Sigmoid colon (tissue), 7 donors: ENCODE results near the gene ZNF302. TPM values are rescaled to one million over a fixed set of nuclear protein-coding genes. Genes with fewer than 3 reads are reported as not detected.

Experiments
- DNase-seq: peaks from one replicate; pipeline ENCODE4 v3.0.0-alpha.2; 2019
- H3K27ac ChIP-seq, 4 donors: fragments of 200-600 bp; sonication (generic); one replicate each; pipeline ENCODE4 v1.5.1; 2016 to 2019; ENCODE audit warnings: mild to moderate bottlenecking in 1 of 4
- H3K27me3 ChIP-seq, 3 donors: fragments of 200-600 bp; sonication (generic); one replicate each; pipeline ENCODE4 v1.5.1; 2019; ENCODE audit warnings: mild to moderate bottlenecking in 1 of 3
- H3K36me3 ChIP-seq, 4 donors: fragments of 200-600 bp; sonication (generic); one replicate each; pipeline ENCODE4 v1.5.1; 2016 to 2019
- H3K4me1 ChIP-seq, 4 donors: fragments of 200-600 bp; sonication (generic); one replicate each; pipeline ENCODE4 v1.5.1; 2017 to 2019
- H3K4me3 ChIP-seq, 4 donors: fragments of 200-600 bp; sonication (generic); one replicate each; pipeline ENCODE4 v1.5.1; 2017 to 2019; ENCODE audit warnings: mild to moderate bottlenecking in 2 of 4, moderate library complexity in 1 of 4
- H3K9me3 ChIP-seq, 4 donors: fragments of 200-600 bp in 3 of 4; sonication (generic) in 3 of 4; one replicate each; pipeline versions ENCODE4 v1.5.1 to v1.6.1; 2013 to 2019
- CTCF ChIP-seq, 4 experiments: fragments of 450-650 bp in 3 of 4; fragments of 200-600 bp in 1 of 4; IDR thresholded peaks; one replicate each; pipeline ENCODE4 v1.5.1; 2016 to 2019; ENCODE audit warnings: antibody characterized with exemption in 4 of 4, mild to moderate bottlenecking in 3 of 4, moderate library complexity in 2 of 4
- EP300 ChIP-seq, 4 donors: sonication (generic); formaldehyde crosslinking; IDR thresholded peaks; one replicate each; pipeline ENCODE4 v1.6.1; 2017; ENCODE audit warnings: antibody characterized with exemption in 4 of 4
- POLR2A ChIP-seq, 2 donors: fragments of 450-650 bp; IDR thresholded peaks; one replicate each; pipeline ENCODE4 v1.6.1; 2016; ENCODE audit warnings: antibody characterized with exemption in 2 of 2, mild to moderate bottlenecking in 2 of 2, moderate library complexity in 2 of 2
- POLR2AphosphoS5 ChIP-seq, 4 donors: sonication (generic); formaldehyde crosslinking; IDR thresholded peaks; one replicate each; pipeline ENCODE4 v1.6.1; 2017; ENCODE audit warnings: antibody characterized with exemption in 4 of 4
- WGBS, 2 donors: extraction: QIAGEN DNeasy Blood & Tissue Kit; methylation state at CpG; one replicate each; pipeline ENCODE4 v1.1.7; 2013; 5-methylcytosine and 5-hydroxymethylcytosine counted together
- intact Hi-C: fragments of 100-400 bp; cut with DNase I; formaldehyde crosslinking; loops from one replicate; pipeline ENCODE4 v1.15.1; 2023
- polyA plus RNA-seq, 3 donors: library from polyadenylated mRNA; stranded (reverse); fragments of 200-250 nt; gene quantifications; one replicate each; pipeline ENCODE4 v1.2.3, GENCODE V29; 2013
- total RNA-seq, 4 donors: library from RNA; depleted of rRNA; stranded (reverse); fragments of >200 nt; gene quantifications; one replicate each; pipeline ENCODE4 v1.1.0, GENCODE V29; 2016
- donor health status: healthy with polysubstance abuse.
- donor health status: Bipolar disorder and iron deficiency.
- donor health status: healthy.

Gene ZNF302
- total RNA-seq (10 to 100 TPM; 22.7 to 40.6 (median 37.0) TPM), polyA plus RNA-seq (10 to 100 TPM in 1 of 3 donors, 1 to 10 TPM in 2; 7.4 to 12.8 (median 9.6) TPM)

- Histone ChIP-seq H3K27ac (peak within 1 kb of the TSS; percentile 97 to 99 (median 98)), H3K27me3 (no peaks in the 10 kb centered on the region), H3K4me3 (peak within 1 kb of the TSS; percentile 64 to 91 (median 88)), H3K9me3 (peaks cover 0 to 15% (median 10%) of the 10 kb centered on the region in 4 donors), H3K36me3 (peaks cover 14 to 39% (median 31%) of the 10 kb centered on the region in 4 donors), H3K4me1 (peaks cover 0 to 27% (median 12%) of the 10 kb centered on the region in 4 donors)
- DNase-seq, result peak; percentile 98
- 0% methylated on average over 74 of the region's 74 CpGs for WGBS, 2 donors
- intact Hi-C loops, result loop anchor here (1.0 to 10.0 kb wide), 3 partner anchors 56 to 967 kb away; partner anchors contain the start of genes COX6B1, ETV2 and ZNF599
- TF ChIP-seq POLR2A (IDR thresholded peaks at IDR 0.05) (peak; percentile 36 to 63), POLR2AphosphoS5 (IDR thresholded peaks at IDR 0.05) (peak; percentile 78 to 88 (median 86)), CTCF (IDR thresholded peaks at IDR 0.05) (no peak), EP300 (IDR thresholded peaks at IDR 0.05) (peak in 1 of 4 donors; percentile 26)
These were observed at the start of gene ZNF302 for GRCh38 chr19:34677386-34678084. Gene ZNF302, plus strand, starts transcription at chr19:34677678. Its CDS starts 1,127 bp downstream, at chr19:34678805.

GRCh38 chr19:34633802-34634201, 43.7 kb upstream of the ZNF302 start:
- peaks cover 0 to 15% (median 5%) of the 10 kb centered on the region in 4 donors for H3K9me3 ChIP-seq
- no peaks in the 10 kb centered on the region for H3K36me3 ChIP-seq
- WGBS, 2 donors, result 78 to 87% methylated on average over 2 of the region's 2 CpGs
- H3K27ac ChIP-seq, result no peak overlapping the region
- intact Hi-C loops, result no loop called here
- no peaks in the 10 kb centered on the region for H3K4me1 ChIP-seq
- H3K27me3 ChIP-seq, result no peaks in the 10 kb centered on the region
- no peak overlapping the region for H3K4me3 ChIP-seq
- TF ChIP-seq POLR2A (IDR thresholded peaks at IDR 0.05) (no peak), POLR2AphosphoS5 (IDR thresholded peaks at IDR 0.05) (no peak)
- DNase-seq, result no peak

GRCh38 chr19:34639491-34640085, 37.9 kb upstream of the ZNF302 start:
- 17 to 29% methylated on average over 4 of the region's 4 CpGs for WGBS, 2 donors
- no peaks in the 10 kb centered on the region for H3K27me3 ChIP-seq
- TF ChIP-seq EP300 (IDR thresholded peaks at IDR 0.05), result no peak
- TF ChIP-seq POLR2A (IDR thresholded peaks at IDR 0.05), result no peak
- peak; percentile 19 to 69 (median 60) for TF ChIP-seq CTCF (IDR thresholded peaks at IDR 0.05)
- no peak overlapping the region for H3K27ac ChIP-seq
- no peak for DNase-seq
- intact Hi-C loops, result loop anchor here (1.0 kb wide), 1 partner anchor 73 kb away; no protein-coding TSS in a partner anchor
- H3K4me1 ChIP-seq, result no peaks in the 10 kb centered on the region
- H3K4me3 ChIP-seq, result no peak overlapping the region
- peaks cover 0 to 10% (median 5%) of the 10 kb centered on the region in 4 donors for H3K9me3 ChIP-seq
- no peaks in the 10 kb centered on the region for H3K36me3 ChIP-seq

GRCh38 chr19:34642241-34642640, 35.2 kb upstream of the ZNF302 start:
- 82 to 89% methylated on average over 4 of the region's 4 CpGs for WGBS, 2 donors
- H3K4me3 ChIP-seq, result no peak overlapping the region
- no peaks in the 10 kb centered on the region for H3K4me1 ChIP-seq
- intact Hi-C loops, result no loop called here
- no peaks in the 10 kb centered on the region for H3K36me3 ChIP-seq
- DNase-seq, result no peak
- no peaks in the 10 kb centered on the region for H3K27me3 ChIP-seq
- TF ChIP-seq POLR2A (IDR thresholded peaks at IDR 0.05) (no peak), EP300 (IDR thresholded peaks at IDR 0.05) (no peak), POLR2AphosphoS5 (IDR thresholded peaks at IDR 0.05) (no peak), CTCF (IDR thresholded peaks at IDR 0.05) (no peak)
- H3K9me3 ChIP-seq, result no peaks in the 10 kb centered on the region
- no peak overlapping the region for H3K27ac ChIP-seq

- Histone ChIP-seq H3K4me1 (no peaks in the 10 kb centered on the region), H3K27ac (no peak overlapping the region), H3K4me3 (no peak overlapping the region), H3K36me3 (no peaks in the 10 kb centered on the region), H3K27me3 (no peaks in the 10 kb centered on the region), H3K9me3 (no peaks in the 10 kb centered on the region)
- TF ChIP-seq EP300 (IDR thresholded peaks at IDR 0.05) (no peak), CTCF (IDR thresholded peaks at IDR 0.05) (no peak), POLR2A (IDR thresholded peaks at IDR 0.05) (no peak), POLR2AphosphoS5 (IDR thresholded peaks at IDR 0.05) (no peak)
- intact Hi-C loops, result no loop called here
- 66 to 70% methylated on average over 10 of the region's 10 CpGs for WGBS, 2 donors
- DNase-seq, result no peak
These were observed 32.5 kb upstream of the ZNF302 start for GRCh38 chr19:34644991-34645461.
